ENCODE results near the gene MNT. TPM values are rescaled to one million over a fixed set of nuclear protein-coding genes. Genes with fewer than 3 reads are reported as not detected.

MNT gene
- total RNA-seq, 1 donor from 2014 or later = 41.0 TPM

GRCh38 chr17:2337544-2338314 lies 63.1 kb downstream of the MNT start:
- Mint-ChIP-seq H3K9me3 (ENCODE audit: unreplicated experiment) (peaks cover 7% of the 10 kb centered on the region), H3K27me3 (ENCODE audit: unreplicated experiment) (peaks cover 4% of the 10 kb centered on the region), H3K4me3 (ENCODE audit: unreplicated experiment) (peak overlapping the region; percentile 72), H3K36me3 (ENCODE audit: unreplicated experiment) (no peaks in the 10 kb centered on the region), H3K4me1 (ENCODE audit: low read depth, unreplicated experiment) (peaks cover 9% of the 10 kb centered on the region), H3K27ac (ENCODE audit: unreplicated experiment) (no peak overlapping the region)
- peak; percentile 75 for DNase-seq
- no peak for TF ChIP-seq CTCF (IDR thresholded peaks at IDR 0.05; ENCODE audit: partially characterized antibody, unreplicated experiment)

DNA sequence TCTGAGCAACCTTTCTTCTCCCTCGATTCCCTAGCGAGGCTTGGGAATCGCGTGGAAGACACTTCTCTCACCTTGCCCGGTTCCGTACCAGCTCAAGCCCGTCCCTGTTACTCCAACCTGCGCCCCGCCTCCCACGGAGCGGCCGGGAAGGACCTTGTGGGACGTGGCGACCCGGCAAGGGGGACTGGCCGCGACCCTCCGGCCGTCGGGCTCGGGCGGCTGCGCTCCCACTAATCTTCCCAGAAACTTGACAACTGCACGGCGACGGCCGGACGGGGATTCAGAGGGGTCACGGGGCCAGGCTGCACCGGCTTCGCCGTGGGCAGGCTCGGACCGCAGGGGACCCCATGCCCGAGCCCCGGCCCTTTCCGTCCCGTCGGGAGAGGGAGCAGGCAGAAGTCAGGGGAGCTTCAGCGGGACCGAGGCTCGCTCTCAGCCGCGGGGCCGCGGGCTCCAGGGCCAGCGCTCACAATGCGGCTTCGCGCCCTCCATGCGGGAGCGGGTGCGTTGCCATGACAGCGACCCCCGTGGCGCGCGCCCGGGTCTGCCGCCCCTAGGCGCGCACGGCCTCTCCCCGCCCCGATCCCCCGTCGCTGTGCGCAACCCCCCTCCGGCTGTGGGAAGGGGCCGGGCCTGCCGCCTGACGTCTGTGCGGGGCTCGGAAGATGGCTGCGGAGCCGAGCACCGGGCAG lies 63.9 kb downstream of the MNT start, which contains the start of gene SGSM2:
Gene SGSM2 (plus strand): TSS at position 650 of the 692 bp plus-strand sequence. CDS start 188 bp downstream, outside the sequence.
- peak within 1 kb of the TSS; percentile 84 for H3K27ac Mint-ChIP-seq (ENCODE audit: unreplicated experiment)
- peaks cover 9% of the 10 kb centered on the region for H3K4me1 Mint-ChIP-seq (ENCODE audit: low read depth, unreplicated experiment)
- peak; percentile 84 for DNase-seq
- H3K27me3 Mint-ChIP-seq (ENCODE audit: unreplicated experiment) = peaks cover 4% of the 10 kb centered on the region
- H3K9me3 Mint-ChIP-seq (ENCODE audit: unreplicated experiment) = peaks cover 7% of the 10 kb centered on the region
- no peaks in the 10 kb centered on the region for H3K36me3 Mint-ChIP-seq (ENCODE audit: unreplicated experiment)
- peak within 1 kb of the TSS; percentile 99 for H3K4me3 Mint-ChIP-seq (ENCODE audit: unreplicated experiment)
- TF ChIP-seq CTCF (IDR thresholded peaks at IDR 0.05; ENCODE audit: partially characterized antibody, unreplicated experiment) = no peak

- H3K27me3 Mint-ChIP-seq (ENCODE audit: unreplicated experiment) = peaks cover 4% of the 10 kb centered on the region
- H3K9me3 Mint-ChIP-seq (ENCODE audit: unreplicated experiment) = peaks cover 7% of the 10 kb centered on the region
- peaks cover 9% of the 10 kb centered on the region for H3K4me1 Mint-ChIP-seq (ENCODE audit: low read depth, unreplicated experiment)
- peak within 1 kb of the TSS; percentile 99 for H3K4me3 Mint-ChIP-seq (ENCODE audit: unreplicated experiment)
- no peaks in the 10 kb centered on the region for H3K36me3 Mint-ChIP-seq (ENCODE audit: unreplicated experiment)
- TF ChIP-seq CTCF (IDR thresholded peaks at IDR 0.05; ENCODE audit: partially characterized antibody, unreplicated experiment) = no peak
- DNase-seq = peak; percentile 95
- peak within 1 kb of the TSS; percentile 81 for H3K27ac Mint-ChIP-seq (ENCODE audit: unreplicated experiment)
These were observed 64.5 kb downstream of the MNT start, which contains the start of gene TSR1 for GRCh38 chr17:2336215-2336851. TSR1 (minus strand) TSS chr17:2336457; CDS start chr17:2336427, 30 bp downstream.

- Mint-ChIP-seq H3K27me3 (ENCODE audit: unreplicated experiment) (peaks cover 4% of the 10 kb centered on the region), H3K9me3 (ENCODE audit: unreplicated experiment) (peaks cover 7% of the 10 kb centered on the region), H3K36me3 (ENCODE audit: unreplicated experiment) (no peaks in the 10 kb centered on the region), H3K4me1 (ENCODE audit: low read depth, unreplicated experiment) (peaks cover 9% of the 10 kb centered on the region), H3K4me3 (ENCODE audit: unreplicated experiment) (peak overlapping the region; percentile 99), H3K27ac (ENCODE audit: unreplicated experiment) (no peak overlapping the region)
- TF ChIP-seq CTCF (IDR thresholded peaks at IDR 0.05; ENCODE audit: partially characterized antibody, unreplicated experiment) = no peak
- no peak for DNase-seq
These were observed 65.1 kb downstream of the MNT start for GRCh38 chr17:2335726-2336214.

Other genes starting within 250 kb of the MNT start
- 42.7 TPM for gene SMG6, start 97.3 kb downstream of the MNT start, total RNA-seq (ENCODE audit: unreplicated experiment)
- gene SRR, start 97.1 kb downstream of the MNT start, total RNA-seq (ENCODE audit: unreplicated experiment) = 22.0 TPM
- gene TSR1, start 64.6 kb downstream of the MNT start, total RNA-seq (ENCODE audit: unreplicated experiment) = 25.6 TPM
- 111 TPM for gene SGSM2, start 63.6 kb downstream of the MNT start, total RNA-seq (ENCODE audit: unreplicated experiment)
- 22.6 TPM for gene METTL16, start 110.8 kb upstream of the MNT start, total RNA-seq (ENCODE audit: unreplicated experiment)
- 296 TPM for gene PAFAH1B1, start 192.6 kb upstream of the MNT start, total RNA-seq (ENCODE audit: unreplicated experiment)

Measured in glutamatergic neuron (in vitro differentiated cells).